Sigmoid colon (tissue), 3 donors: Measurements from ENCODE around the gene BBS4.
"Not testable (repeated sequence)": the region's sequence is repeated elsewhere in the genome, so short reads cannot be mapped to it uniquely, and the experiment has no call there.

Source experiments
- CTCF ChIP-seq, 4 experiments: fragments of 450-650 bp in 3 of 4; fragments of 200-600 bp in 1 of 4; IDR thresholded peaks; one replicate each; pipeline ENCODE4 v1.5.1; 2016 to 2019; ENCODE audit warnings: antibody characterized with exemption in 4 of 4, mild to moderate bottlenecking in 3 of 4, moderate library complexity in 2 of 4
- POLR2A ChIP-seq, 2 donors: fragments of 450-650 bp; IDR thresholded peaks; one replicate each; pipeline ENCODE4 v1.6.1; 2016; ENCODE audit warnings: antibody characterized with exemption in 2 of 2, mild to moderate bottlenecking in 2 of 2, moderate library complexity in 2 of 2

GRCh38 chr15:72648631-72649253 lies 37.3 kb upstream of the BBS4 start:
- not testable (repeated sequence) for TF ChIP-seq CTCF, POLR2A (IDR thresholded peaks at IDR 0.05)
